HL-60 (cell line): ENCODE results near the gene ZNF618.

ENCODE experiments used
- DNase-seq, 2 experiments: peaks; one replicate each; pipeline ENCODE4 v3.0.0-alpha.2; 2010 to 2020; ENCODE audit warnings: low read depth in 1 of 2, low spot score in 1 of 2
- H3K27ac ChIP-seq: fragments of 250-450 bp; sonication (Bioruptor Pico); replicated peaks from 2 replicates; pipeline ENCODE4 v1.5.1; 2020; ENCODE audit warnings: mild to moderate bottlenecking, moderate library complexity
- H3K27me3 ChIP-seq: fragments of 250-450 bp; sonication (Bioruptor Pico); 2 replicates; pipeline ENCODE4 v1.5.1; 2021; ENCODE audit warnings: mild to moderate bottlenecking, moderate library complexity; ENCODE audit not compliant: insufficient read depth, poor library complexity, severe bottlenecking
- H3K4me3 ChIP-seq: replicated peaks from 2 replicates; pipeline ENCODE4 v1.5.1; 2011; ENCODE audit warnings: mild to moderate bottlenecking, control low read depth, low read length; ENCODE audit not compliant: insufficient read depth
- GABPA ChIP-seq: IDR thresholded peaks from 2 replicates; pipeline ENCODE4 v1.6.1; 2012; ENCODE audit warnings: low read depth
- POLR2AphosphoS5 ChIP-seq: IDR thresholded peaks from 2 replicates; pipeline ENCODE4 v1.6.1; 2012; ENCODE audit warnings: low read depth
- SPI1 ChIP-seq: IDR thresholded peaks from 2 replicates; pipeline ENCODE4 v1.6.1; 2012; ENCODE audit warnings: low read depth, mild to moderate bottlenecking, borderline replicate concordance
- TF ChIP-seq, protein P1 (sequence below): IDR thresholded peaks from one replicate; pipeline ENCODE4 v1.5.1; 2011; ENCODE audit warnings: low read length, control low read depth, inconsistent platforms; ENCODE audit not compliant: insufficient read depth
- TF ChIP-seq, protein P2 (sequence below): IDR thresholded peaks from 2 replicates; pipeline ENCODE4 v1.6.1; 2012; ENCODE audit warnings: low read depth; ENCODE audit not compliant: insufficient replicate concordance

ZNF618 gene

DNA sequence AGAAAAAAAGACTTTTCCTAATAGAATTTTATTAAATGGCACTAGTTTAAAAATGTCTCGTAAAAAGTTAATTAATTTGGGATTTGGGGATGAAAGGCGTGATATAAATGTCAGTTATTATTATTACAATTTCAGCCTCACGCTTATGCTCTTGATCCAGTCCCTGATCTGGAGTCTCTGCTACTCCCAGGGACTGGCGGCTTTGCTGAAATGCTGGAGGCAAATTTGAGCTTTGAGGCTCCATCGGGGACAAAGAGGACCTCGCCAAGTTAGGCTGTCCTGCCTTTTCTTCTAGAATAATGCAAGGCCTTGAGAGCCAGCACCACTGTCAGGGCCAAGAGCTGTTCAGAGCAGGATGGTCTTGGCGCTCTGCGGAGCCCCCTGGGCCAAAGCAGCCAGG is 69.7 kb downstream of the ZNF618 start:
- TF ChIP-seq, protein P1, sequence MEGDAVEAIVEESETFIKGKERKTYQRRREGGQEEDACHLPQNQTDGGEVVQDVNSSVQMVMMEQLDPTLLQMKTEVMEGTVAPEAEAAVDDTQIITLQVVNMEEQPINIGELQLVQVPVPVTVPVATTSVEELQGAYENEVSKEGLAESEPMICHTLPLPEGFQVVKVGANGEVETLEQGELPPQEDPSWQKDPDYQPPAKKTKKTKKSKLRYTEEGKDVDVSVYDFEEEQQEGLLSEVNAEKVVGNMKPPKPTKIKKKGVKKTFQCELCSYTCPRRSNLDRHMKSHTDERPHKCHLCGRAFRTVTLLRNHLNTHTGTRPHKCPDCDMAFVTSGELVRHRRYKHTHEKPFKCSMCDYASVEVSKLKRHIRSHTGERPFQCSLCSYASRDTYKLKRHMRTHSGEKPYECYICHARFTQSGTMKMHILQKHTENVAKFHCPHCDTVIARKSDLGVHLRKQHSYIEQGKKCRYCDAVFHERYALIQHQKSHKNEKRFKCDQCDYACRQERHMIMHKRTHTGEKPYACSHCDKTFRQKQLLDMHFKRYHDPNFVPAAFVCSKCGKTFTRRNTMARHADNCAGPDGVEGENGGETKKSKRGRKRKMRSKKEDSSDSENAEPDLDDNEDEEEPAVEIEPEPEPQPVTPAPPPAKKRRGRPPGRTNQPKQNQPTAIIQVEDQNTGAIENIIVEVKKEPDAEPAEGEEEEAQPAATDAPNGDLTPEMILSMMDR = no peak
- TF ChIP-seq, protein P2, sequence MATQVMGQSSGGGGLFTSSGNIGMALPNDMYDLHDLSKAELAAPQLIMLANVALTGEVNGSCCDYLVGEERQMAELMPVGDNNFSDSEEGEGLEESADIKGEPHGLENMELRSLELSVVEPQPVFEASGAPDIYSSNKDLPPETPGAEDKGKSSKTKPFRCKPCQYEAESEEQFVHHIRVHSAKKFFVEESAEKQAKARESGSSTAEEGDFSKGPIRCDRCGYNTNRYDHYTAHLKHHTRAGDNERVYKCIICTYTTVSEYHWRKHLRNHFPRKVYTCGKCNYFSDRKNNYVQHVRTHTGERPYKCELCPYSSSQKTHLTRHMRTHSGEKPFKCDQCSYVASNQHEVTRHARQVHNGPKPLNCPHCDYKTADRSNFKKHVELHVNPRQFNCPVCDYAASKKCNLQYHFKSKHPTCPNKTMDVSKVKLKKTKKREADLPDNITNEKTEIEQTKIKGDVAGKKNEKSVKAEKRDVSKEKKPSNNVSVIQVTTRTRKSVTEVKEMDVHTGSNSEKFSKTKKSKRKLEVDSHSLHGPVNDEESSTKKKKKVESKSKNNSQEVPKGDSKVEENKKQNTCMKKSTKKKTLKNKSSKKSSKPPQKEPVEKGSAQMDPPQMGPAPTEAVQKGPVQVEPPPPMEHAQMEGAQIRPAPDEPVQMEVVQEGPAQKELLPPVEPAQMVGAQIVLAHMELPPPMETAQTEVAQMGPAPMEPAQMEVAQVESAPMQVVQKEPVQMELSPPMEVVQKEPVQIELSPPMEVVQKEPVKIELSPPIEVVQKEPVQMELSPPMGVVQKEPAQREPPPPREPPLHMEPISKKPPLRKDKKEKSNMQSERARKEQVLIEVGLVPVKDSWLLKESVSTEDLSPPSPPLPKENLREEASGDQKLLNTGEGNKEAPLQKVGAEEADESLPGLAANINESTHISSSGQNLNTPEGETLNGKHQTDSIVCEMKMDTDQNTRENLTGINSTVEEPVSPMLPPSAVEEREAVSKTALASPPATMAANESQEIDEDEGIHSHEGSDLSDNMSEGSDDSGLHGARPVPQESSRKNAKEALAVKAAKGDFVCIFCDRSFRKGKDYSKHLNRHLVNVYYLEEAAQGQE = no peak
- TF ChIP-seq SPI1 (no peak), GABPA (no peak)
- no peak overlapping the region for H3K4me3 ChIP-seq
- no peaks in the 10 kb centered on the region for H3K27me3 ChIP-seq
- no peak overlapping the region for H3K27ac ChIP-seq
- DNase-seq = no peak

DNA sequence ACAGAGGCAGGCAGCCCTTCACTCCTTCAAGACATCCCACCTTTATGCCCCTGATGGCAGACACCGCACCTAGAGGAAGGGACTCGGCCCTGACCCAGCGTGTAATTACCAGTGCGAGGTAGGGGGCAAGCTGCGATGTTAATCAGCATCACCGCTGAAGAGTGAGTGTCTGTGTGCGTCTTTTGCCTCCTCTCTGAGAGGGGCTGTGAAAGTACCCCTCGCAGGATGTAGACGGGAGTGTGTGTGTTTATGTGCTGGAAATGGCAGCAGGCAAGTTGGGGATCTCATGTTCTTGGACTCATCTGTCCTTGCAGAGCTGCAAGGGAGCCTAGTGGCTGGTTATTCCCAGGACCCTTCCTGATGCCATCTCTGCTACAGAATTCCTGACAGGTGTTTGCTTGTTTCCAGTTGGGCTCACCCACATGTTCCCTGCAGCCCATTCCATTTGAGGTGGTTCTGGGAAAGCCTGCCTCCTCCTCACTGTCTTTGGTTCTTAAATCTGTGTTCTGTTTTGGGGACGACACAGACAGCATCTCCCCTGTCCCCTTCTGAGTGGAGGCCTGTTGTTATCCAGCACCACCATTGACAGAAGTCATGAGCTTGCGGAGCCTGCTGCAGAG is 70.5 kb downstream of the ZNF618 start:
- no peak for TF ChIP-seq POLR2AphosphoS5
- TF ChIP-seq GABPA = no peak
- no peak for TF ChIP-seq SPI1
- TF ChIP-seq, protein P1 = no peak
- TF ChIP-seq, protein P2 = no peak
- no peaks in the 10 kb centered on the region for H3K27me3 ChIP-seq
- no peak overlapping the region for H3K4me3 ChIP-seq
- no peak overlapping the region for H3K27ac ChIP-seq
- DNase-seq = no peak

DNA sequence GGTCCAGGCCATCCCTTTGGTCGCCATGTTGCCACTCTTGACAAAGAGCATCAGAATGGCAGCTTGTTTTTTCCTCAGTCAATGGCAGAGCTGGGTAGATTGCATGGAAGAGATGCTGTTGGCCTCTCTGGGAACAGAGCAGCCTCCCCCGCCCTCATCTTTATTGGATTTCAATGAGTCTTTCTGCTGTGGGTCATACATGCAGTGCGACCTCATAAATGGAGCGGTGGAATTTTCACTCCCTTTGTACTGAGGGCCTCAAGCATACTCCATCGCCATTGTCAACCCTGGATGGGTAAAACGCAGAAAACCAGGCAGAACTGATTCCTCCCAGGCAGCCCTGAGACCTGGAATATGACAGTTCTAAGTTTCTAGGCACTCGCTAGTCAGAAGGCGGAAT is 71.8 kb downstream of the ZNF618 start:
- Histone ChIP-seq H3K4me3 (no peak overlapping the region), H3K27me3 (no peaks in the 10 kb centered on the region), H3K27ac (no peak overlapping the region)
- DNase-seq = no peak
- TF ChIP-seq, protein P2 = no peak
- TF ChIP-seq POLR2AphosphoS5 (no peak), SPI1 (no peak), GABPA (no peak)
- TF ChIP-seq, protein P1 = no peak
